Measurements from ENCODE around the gene KLC3.

GRCh38 chr19:45362291-45362690 is 21.7 kb downstream of the KLC3 start:
- TF ChIP-seq EZH2 (IDR thresholded peaks at IDR 0.05; ENCODE audit: borderline replicate concordance, low read depth, low read length, severe bottlenecking) (no peak), CTCF (IDR thresholded peaks at IDR 0.05; ENCODE audit: borderline replicate concordance, extremely low read depth, low read length, poor library complexity, severe bottlenecking) (no peak)
